Astrocyte of the spinal cord (primary cell): Measurements from ENCODE around the gene KCNT2.

Experiments used
- DNase-seq: peaks from one replicate; pipeline ENCODE4 v3.0.0; 2011; ENCODE audit warnings: low read depth, low spot score
- H3K4me3 ChIP-seq: 2 replicates; pipeline ENCODE4 v1.5.1; 2011; ENCODE audit warnings: low read depth, mild to moderate bottlenecking, low read length, moderate library complexity
- CTCF ChIP-seq: IDR thresholded peaks from 2 replicates; pipeline ENCODE4 v1.5.1; 2012; ENCODE audit warnings: low read depth, mild to moderate bottlenecking, low read length, inconsistent platforms
- in situ Hi-C: cut with HindIII; loops from 2 replicates; pipeline ENCODE4 v1.10.0; 2017; ENCODE audit warnings: low sequenced_read_pairs

The KCNT2 gene

GRCh38 chr1:196488579-196488978 is 119.7 kb downstream of the KCNT2 start:
- no peak for DNase-seq
- no peak overlapping the region for H3K4me3 ChIP-seq
- TF ChIP-seq CTCF: no peak
- in situ Hi-C loops: no loop called here

GRCh38 chr1:196486346-196486745 is 121.9 kb downstream of the KCNT2 start:
- in situ Hi-C loops: no loop called here

GRCh38 chr1:196481616-196482015 is 126.6 kb downstream of the KCNT2 start:
- in situ Hi-C loops: no loop called here
- no peak overlapping the region for H3K4me3 ChIP-seq
- no peak for DNase-seq
- no peak for TF ChIP-seq CTCF

More at GRCh38 chr1:196486346-196486745, 121.9 kb downstream of the KCNT2 start:
- no peak overlapping the region for H3K4me3 ChIP-seq
- DNase-seq: no peak
- no peak for TF ChIP-seq CTCF

- no peak for TF ChIP-seq CTCF
- DNase-seq: no peak
- H3K4me3 ChIP-seq: no peak overlapping the region
- in situ Hi-C loops: no loop called here
Observed at GRCh38 chr1:196477262-196477661, 131.0 kb downstream of the KCNT2 start.

- no peak for DNase-seq
- in situ Hi-C loops: no loop called here
- no peak for TF ChIP-seq CTCF
- no peak overlapping the region for H3K4me3 ChIP-seq
Observed at GRCh38 chr1:196467230-196467925, 140.9 kb downstream of the KCNT2 start.

- H3K4me3 ChIP-seq: no peak overlapping the region
- peak; percentile 87 for DNase-seq
- TF ChIP-seq CTCF: no peak
- in situ Hi-C loops: no loop called here
Observed at GRCh38 chr1:196466654-196467053, 141.6 kb downstream of the KCNT2 start.

GRCh38 chr1:196466166-196466565 is 142.1 kb downstream of the KCNT2 start:
- in situ Hi-C loops: no loop called here
- no peak for DNase-seq

More at GRCh38 chr1:196466166-196466565, 142.1 kb downstream of the KCNT2 start:
- no peak for TF ChIP-seq CTCF
- H3K4me3 ChIP-seq: no peak overlapping the region
